Neural cell (in vitro differentiated cells): ENCODE results near the gene MGAT5. TPM values are rescaled to one million over a fixed set of nuclear protein-coding genes. Genes with fewer than 3 reads are reported as not detected.
"Not testable (repeated sequence)": the region's sequence is repeated elsewhere in the genome, so short reads cannot be mapped to it uniquely, and the experiment has no call there.

Experiments used
- H2AFZ ChIP-seq: fragments of 200-600, 300-800 bp; sonication (generic), shearing (Covaris generic); 2 replicates; pipeline ENCODE4 v1.6.0; 2014; ENCODE audit warnings: low read depth, mild to moderate bottlenecking, antibody characterized with exemption, low read length, moderate library complexity
- H3F3A ChIP-seq: fragments of 200-600 bp; shearing (Covaris generic); 2 replicates; pipeline ENCODE4 v1.6.1; 2016; ENCODE audit warnings: mild to moderate bottlenecking, moderate library complexity, mixed read lengths, antibody characterized with exemption, low read length; ENCODE audit not compliant: insufficient read depth, poor library complexity, severe bottlenecking
- H3K27ac ChIP-seq: fragments of 200-600, 300-800 bp; sonication (generic), shearing (Covaris generic); 2 replicates; pipeline ENCODE4 v1.5.1; 2014; ENCODE audit warnings: mild to moderate bottlenecking, low read length, moderate library complexity
- H3K27me3 ChIP-seq: fragments of 300-800, 200-600 bp; sonication (generic), shearing (Covaris generic); 2 replicates; pipeline ENCODE4 v1.6.0; 2014; ENCODE audit warnings: mild to moderate bottlenecking, low read depth, low read length, moderate library complexity; ENCODE audit not compliant: insufficient read depth
- H3K36me3 ChIP-seq: fragments of 300-800, 200-600 bp; sonication (generic), shearing (Covaris generic); 2 replicates; pipeline ENCODE4 v1.5.1; 2014; ENCODE audit warnings: mild to moderate bottlenecking, antibody characterized with exemption, low read length, moderate library complexity; ENCODE audit not compliant: insufficient read depth
- H3K4me2 ChIP-seq: fragments of 300-800, 200-600 bp; sonication (generic), shearing (Covaris generic); 2 replicates; pipeline ENCODE4 v1.6.0; 2014; ENCODE audit warnings: mild to moderate bottlenecking, low read length
- H3K4me3 ChIP-seq: fragments of 300-800, 200-600 bp; sonication (generic), shearing (Covaris generic); 2 replicates; pipeline ENCODE4 v1.5.1; 2014; ENCODE audit warnings: mild to moderate bottlenecking, low read length, moderate library complexity
- H3K79me2 ChIP-seq: fragments of 200-600 bp; shearing (Covaris generic); replicated peaks from 2 replicates; pipeline ENCODE4 v1.6.0; 2014; ENCODE audit warnings: mild to moderate bottlenecking, low read length, moderate library complexity; ENCODE audit not compliant: insufficient read depth
- H3K9ac ChIP-seq: fragments of 300-800, 200-600 bp; sonication (generic), shearing (Covaris generic); 2 replicates; pipeline ENCODE4 v1.6.1; 2016; ENCODE audit warnings: mild to moderate bottlenecking, low read length, mixed read lengths
- H3K9me2 ChIP-seq: fragments of 200-600 bp; shearing (Covaris generic); 2 replicates; pipeline ENCODE4 v1.6.1; 2016; ENCODE audit warnings: mild to moderate bottlenecking, low read length, mixed read lengths; ENCODE audit not compliant: insufficient read depth
- H3K9me3 ChIP-seq: fragments of 200-600, 300-800 bp; sonication (generic), shearing (Covaris generic); 2 replicates; pipeline ENCODE4 v1.6.1; 2016; ENCODE audit warnings: mild to moderate bottlenecking, mixed run types, low read length, moderate library complexity, mixed read lengths
- H4K20me1 ChIP-seq: fragments of 200-600 bp; shearing (Covaris generic); 2 replicates; pipeline ENCODE4 v1.6.1; 2016; ENCODE audit warnings: mild to moderate bottlenecking, mixed run types; ENCODE audit not compliant: insufficient read depth
- EP300 ChIP-seq: fragments of 450-650 bp; conservative IDR thresholded peaks from 2 replicates; pipeline ENCODE4 v1.6.1; 2014; ENCODE audit warnings: antibody characterized with exemption, mild to moderate bottlenecking, moderate library complexity; ENCODE audit not compliant: poor library complexity, severe bottlenecking
- EZH2 ChIP-seq: fragments of 200-600, 300-800 bp; shearing (Covaris generic), sonication (generic); IDR thresholded peaks from 2 replicates; pipeline ENCODE4 v1.6.1; 2014; ENCODE audit warnings: antibody characterized with exemption, low read length, borderline replicate concordance, mild to moderate bottlenecking; ENCODE audit not compliant: insufficient read depth, poor library complexity, severe bottlenecking
- MXI1 ChIP-seq: fragments of 450-650 bp; conservative IDR thresholded peaks from 2 replicates; pipeline ENCODE4 v1.6.1; 2014; ENCODE audit warnings: antibody characterized with exemption, mild to moderate bottlenecking; ENCODE audit not compliant: poor library complexity, severe bottlenecking
- POLR2AphosphoS5 ChIP-seq: IDR thresholded peaks from 2 replicates; pipeline ENCODE4 v1.6.1; 2012
- RAD21 ChIP-seq: fragments of 450-650 bp; conservative IDR thresholded peaks from 2 replicates; pipeline ENCODE4 v1.6.1; 2014; ENCODE audit warnings: antibody characterized with exemption, mild to moderate bottlenecking, moderate library complexity
- SMC3 ChIP-seq: fragments of 450-650 bp; conservative IDR thresholded peaks from 2 replicates; pipeline ENCODE4 v1.6.1; 2014; ENCODE audit warnings: antibody characterized with exemption, mild to moderate bottlenecking, moderate library complexity; ENCODE audit not compliant: poor library complexity
- TAF1 ChIP-seq: IDR thresholded peaks from 2 replicates; pipeline ENCODE4 v1.6.1; 2012; ENCODE audit warnings: low read depth
- polyA plus RNA-seq: library from polyadenylated mRNA; depleted of rRNA; stranded (reverse); fragments of >200 nt; gene quantifications from 2 replicates; pipeline ENCODE4 v1.2.3, GENCODE V29; 2014
- TF ChIP-seq, protein P1 (sequence below): fragments of 450-650 bp; IDR thresholded peaks from 2 replicates; pipeline ENCODE4 v1.5.1; 2014; ENCODE audit warnings: antibody characterized with exemption, mild to moderate bottlenecking, moderate library complexity; ENCODE audit not compliant: poor library complexity, severe bottlenecking
- TF ChIP-seq, protein P2 (sequence below): IDR thresholded peaks from 2 replicates; pipeline ENCODE4 v1.6.1; 2012; ENCODE audit warnings: borderline replicate concordance

Gene MGAT5
- polyA plus RNA-seq, 1 donor from 2014 or later = 40.9 TPM

- H3K9me2 ChIP-seq = no peaks in the 10 kb centered on the region
- H3K4me2 ChIP-seq = no peak overlapping the region
- H2AFZ ChIP-seq = no peak overlapping the region
- no peaks in the 10 kb centered on the region for H3F3A ChIP-seq
- peaks cover 3% of the 10 kb centered on the region for H3K36me3 ChIP-seq
- no peak overlapping the region for H3K4me3 ChIP-seq
- no peak overlapping the region for H3K27ac ChIP-seq
- no peak overlapping the region for H3K9ac ChIP-seq
- H4K20me1 ChIP-seq = no peaks in the 10 kb centered on the region
- TF ChIP-seq POLR2AphosphoS5 (no peak), RAD21 (no peak), SMC3 (no peak), EZH2 (no peak), EP300 (no peak), TAF1 (no peak), MXI1 (no peak)
- TF ChIP-seq, protein P1, sequence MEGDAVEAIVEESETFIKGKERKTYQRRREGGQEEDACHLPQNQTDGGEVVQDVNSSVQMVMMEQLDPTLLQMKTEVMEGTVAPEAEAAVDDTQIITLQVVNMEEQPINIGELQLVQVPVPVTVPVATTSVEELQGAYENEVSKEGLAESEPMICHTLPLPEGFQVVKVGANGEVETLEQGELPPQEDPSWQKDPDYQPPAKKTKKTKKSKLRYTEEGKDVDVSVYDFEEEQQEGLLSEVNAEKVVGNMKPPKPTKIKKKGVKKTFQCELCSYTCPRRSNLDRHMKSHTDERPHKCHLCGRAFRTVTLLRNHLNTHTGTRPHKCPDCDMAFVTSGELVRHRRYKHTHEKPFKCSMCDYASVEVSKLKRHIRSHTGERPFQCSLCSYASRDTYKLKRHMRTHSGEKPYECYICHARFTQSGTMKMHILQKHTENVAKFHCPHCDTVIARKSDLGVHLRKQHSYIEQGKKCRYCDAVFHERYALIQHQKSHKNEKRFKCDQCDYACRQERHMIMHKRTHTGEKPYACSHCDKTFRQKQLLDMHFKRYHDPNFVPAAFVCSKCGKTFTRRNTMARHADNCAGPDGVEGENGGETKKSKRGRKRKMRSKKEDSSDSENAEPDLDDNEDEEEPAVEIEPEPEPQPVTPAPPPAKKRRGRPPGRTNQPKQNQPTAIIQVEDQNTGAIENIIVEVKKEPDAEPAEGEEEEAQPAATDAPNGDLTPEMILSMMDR = no peak
- TF ChIP-seq, protein P2, sequence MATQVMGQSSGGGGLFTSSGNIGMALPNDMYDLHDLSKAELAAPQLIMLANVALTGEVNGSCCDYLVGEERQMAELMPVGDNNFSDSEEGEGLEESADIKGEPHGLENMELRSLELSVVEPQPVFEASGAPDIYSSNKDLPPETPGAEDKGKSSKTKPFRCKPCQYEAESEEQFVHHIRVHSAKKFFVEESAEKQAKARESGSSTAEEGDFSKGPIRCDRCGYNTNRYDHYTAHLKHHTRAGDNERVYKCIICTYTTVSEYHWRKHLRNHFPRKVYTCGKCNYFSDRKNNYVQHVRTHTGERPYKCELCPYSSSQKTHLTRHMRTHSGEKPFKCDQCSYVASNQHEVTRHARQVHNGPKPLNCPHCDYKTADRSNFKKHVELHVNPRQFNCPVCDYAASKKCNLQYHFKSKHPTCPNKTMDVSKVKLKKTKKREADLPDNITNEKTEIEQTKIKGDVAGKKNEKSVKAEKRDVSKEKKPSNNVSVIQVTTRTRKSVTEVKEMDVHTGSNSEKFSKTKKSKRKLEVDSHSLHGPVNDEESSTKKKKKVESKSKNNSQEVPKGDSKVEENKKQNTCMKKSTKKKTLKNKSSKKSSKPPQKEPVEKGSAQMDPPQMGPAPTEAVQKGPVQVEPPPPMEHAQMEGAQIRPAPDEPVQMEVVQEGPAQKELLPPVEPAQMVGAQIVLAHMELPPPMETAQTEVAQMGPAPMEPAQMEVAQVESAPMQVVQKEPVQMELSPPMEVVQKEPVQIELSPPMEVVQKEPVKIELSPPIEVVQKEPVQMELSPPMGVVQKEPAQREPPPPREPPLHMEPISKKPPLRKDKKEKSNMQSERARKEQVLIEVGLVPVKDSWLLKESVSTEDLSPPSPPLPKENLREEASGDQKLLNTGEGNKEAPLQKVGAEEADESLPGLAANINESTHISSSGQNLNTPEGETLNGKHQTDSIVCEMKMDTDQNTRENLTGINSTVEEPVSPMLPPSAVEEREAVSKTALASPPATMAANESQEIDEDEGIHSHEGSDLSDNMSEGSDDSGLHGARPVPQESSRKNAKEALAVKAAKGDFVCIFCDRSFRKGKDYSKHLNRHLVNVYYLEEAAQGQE = no peak
- H3K27me3 ChIP-seq = no peaks in the 10 kb centered on the region
- no peaks in the 10 kb centered on the region for H3K9me3 ChIP-seq
- no peaks in the 10 kb centered on the region for H3K79me2 ChIP-seq
Measured at GRCh38 chr2:134293719-134294537, 40.1 kb downstream of the MGAT5 start.

- H3K9me2 ChIP-seq, H3K4me3 ChIP-seq, H3K27me3 ChIP-seq, H2AFZ ChIP-seq, H3F3A ChIP-seq, H3K9me3 ChIP-seq, H3K27ac ChIP-seq, H3K9ac ChIP-seq, H3K79me2 ChIP-seq, H3K4me2 ChIP-seq, H3K36me3 ChIP-seq, H4K20me1 ChIP-seq: not testable (repeated sequence)
Measured at GRCh38 chr2:134294598-134294997, 40.7 kb downstream of the MGAT5 start.
